Hematopoietic multipotent progenitor cell treated with erythropoietin and hydrocortisone succinate and interleukin-3 and kit ligand, for 15 days (in vitro differentiated cells): ENCODE data around the gene PRIM2.
"Not testable (repeated sequence)": the region's sequence is repeated elsewhere in the genome, so short reads cannot be mapped to it uniquely, and the experiment has no call there.

Source experiments
- DNase-seq: peaks from one replicate; pipeline ENCODE4 v3.0.0-alpha.2; 2015; ENCODE audit warnings: low spot score

The PRIM2 gene

DNA sequence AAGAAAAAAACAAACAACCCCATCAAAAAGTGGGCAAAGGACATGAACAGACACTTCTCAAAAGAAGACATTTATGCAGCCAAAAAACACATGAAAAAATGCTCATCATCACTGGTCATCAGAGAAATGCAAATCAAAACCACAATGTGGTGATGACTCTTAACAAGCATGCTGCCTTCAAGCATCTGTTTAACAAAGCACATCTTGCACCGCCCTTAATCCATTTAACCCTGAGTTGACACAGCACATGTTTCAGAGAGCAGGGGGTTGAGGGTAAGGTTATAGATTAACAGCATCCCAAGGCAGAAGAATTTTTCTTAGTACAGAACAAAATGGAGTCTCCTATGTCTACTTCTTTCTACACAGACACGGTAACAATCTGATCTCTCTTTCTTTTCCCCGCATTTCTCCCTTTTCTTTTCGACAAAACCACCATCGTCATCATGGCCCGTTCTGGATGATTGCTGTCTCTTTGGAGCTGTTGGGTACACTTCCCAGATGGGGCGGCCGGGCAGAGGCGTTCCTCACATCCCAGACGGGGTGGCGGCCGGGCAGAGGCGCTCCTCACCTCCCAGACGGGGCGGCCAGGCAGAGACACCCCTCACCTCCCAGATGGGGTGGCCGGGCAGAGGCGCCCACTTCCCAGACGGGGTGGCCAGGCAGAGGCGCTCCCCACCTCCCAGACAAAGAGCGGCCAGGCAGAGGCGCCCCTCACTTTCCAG, 7.2 kb upstream of the PRIM2 start:
- not testable (repeated sequence) for DNase-seq

DNA sequence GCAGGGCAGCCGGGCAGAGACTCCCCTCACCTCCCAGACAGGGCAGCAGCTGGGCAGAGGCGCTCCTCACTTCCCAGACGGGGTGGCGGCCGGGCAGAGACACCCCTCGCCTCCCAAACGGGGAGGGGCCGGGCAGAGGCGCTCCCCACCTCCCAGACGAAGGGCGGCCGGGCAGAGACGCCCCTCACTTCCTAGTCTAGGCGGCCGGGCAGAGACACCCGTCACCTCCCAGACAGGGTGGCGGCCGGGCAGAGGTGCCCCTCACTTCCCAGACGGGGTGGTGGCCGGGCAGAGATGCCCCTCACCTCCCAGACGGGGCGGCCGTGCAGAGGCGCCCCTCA, 6.6 kb upstream of the PRIM2 start:
- no peak for DNase-seq

DNA sequence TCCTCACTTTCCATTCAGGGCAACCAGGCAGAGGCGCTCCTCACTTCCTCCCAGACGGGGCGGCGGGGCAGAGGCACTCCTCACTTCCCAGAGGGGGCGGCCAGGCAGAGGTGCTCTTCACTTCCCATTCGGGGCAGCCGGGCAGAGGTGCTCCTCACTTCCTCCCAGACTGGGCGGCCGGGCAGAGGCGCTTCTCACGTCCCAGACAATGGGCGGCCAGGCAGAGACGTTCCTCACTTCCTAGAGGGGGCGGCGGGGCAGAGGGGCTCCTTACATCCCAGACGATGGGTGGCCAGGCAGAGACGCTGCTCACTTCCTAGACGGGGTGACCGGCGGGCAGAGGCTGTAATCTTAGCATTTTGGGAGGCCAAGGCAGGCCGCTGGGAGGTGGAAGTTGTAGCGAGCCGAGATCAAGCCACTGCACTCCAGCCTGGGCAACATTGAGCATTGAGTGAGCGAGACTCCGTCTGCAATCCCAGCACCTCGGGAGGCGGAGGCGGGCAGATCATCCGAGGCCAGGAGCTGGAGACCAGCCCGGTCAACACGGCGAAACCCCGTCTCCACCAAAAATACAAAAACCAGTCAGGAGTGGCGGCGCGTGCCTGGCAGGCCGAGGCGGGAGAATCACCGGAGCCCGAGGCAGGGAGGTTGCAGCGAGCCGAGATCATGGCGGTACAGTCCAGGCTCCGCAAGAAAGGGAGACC, 6.0 kb upstream of the PRIM2 start:
- DNase-seq: not testable (repeated sequence)

- DNase-seq: no peak
Measured at GRCh38 chr6:57312004-57312345, 5.5 kb upstream of the PRIM2 start.

- DNase-seq: no peak
Measured at GRCh38 chr6:57313009-57313408, 4.4 kb upstream of the PRIM2 start.

- DNase-seq: no peak
Measured at GRCh38 chr6:57313711-57314471, 3.5 kb upstream of the PRIM2 start.

- no peak for DNase-seq
Measured at GRCh38 chr6:57315111-57315510, 2.3 kb upstream of the PRIM2 start.

DNA sequence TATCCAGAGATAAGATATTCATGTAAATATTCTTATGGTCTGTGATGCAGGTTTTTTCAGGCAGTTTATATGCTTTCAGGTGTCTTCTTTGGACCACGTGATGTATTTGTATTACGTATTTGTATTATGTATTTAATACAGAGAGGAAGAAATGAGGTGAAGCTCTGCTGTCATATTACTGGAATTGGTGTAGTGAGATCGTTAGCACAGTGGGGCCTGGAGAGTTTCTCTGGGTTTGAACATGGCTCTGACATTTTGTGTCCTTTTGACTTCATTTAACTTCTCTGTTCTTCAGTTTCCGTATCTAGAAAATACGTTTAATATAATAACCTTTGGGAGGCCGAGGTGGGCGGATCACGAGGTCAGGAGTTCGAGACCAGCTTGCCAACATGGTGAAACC, 1.6 kb upstream of the PRIM2 start:
- DNase-seq: no peak

DNA sequence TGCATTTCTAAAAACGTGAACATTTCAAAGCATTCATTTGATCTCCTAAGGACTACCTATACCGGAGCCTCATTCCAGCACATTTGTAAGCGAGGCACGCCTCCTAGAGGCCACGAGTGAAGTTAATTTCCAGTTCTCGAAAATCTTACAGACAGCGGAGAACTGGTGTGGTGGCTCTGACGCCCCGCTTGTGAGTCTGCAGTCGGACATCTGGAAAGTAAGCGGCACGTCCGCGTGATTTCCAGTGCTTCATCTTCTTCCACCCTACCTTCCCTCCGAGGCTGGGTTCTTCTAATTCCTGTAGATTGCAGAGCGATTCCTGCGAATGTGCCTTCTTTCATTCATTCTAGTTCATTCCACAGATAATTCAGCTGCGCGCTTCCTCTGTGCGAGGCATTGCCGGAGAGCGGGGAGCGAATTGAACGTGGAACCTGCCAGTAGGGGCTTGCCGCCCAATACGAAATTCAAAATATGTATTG, 810 bp upstream of the PRIM2 start:
- peak; percentile 85 for DNase-seq

GRCh38 chr6:57324538-57324937, 7.1 kb downstream of the PRIM2 start:
- DNase-seq: peak; percentile 39

GRCh38 chr6:57327311-57327710, 9.9 kb downstream of the PRIM2 start:
- no peak for DNase-seq

DNA sequence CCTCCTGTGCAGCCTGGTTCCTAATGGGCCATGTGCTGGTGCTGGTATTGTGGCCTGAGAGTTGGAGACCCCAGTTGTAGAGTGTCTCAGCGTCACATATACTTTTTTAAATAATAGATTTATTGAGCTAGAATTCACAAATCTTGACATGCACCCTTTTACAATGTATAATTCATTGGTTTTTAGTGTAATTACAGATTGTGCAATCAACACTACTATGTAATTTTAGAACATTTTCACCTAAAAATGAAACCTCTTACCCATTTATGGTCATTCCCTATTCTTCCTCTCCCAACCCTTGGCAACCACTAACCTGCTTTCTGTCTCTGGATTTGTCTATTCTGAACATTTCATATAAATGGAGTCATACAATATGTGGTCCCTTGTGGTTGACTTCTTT, 10.6 kb downstream of the PRIM2 start:
- DNase-seq: no peak

DNA sequence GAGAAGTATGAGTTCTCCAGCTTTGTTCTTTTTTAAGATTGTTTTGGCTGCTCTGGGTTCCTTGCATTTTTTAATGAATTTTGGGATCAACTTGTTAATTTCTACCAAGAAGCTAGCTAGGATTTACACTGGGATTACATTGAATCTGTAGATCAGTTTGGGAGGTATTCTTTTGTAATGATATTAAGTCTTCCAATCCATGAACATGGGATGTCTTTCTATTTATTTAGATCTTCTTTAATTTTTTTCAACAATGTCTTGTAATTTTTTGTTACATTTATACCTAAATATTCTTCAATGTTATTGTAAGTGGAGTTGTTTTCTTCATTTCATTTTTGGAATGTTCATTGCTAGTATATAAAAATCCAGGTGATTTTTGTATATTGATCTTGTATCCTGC, 12.5 kb downstream of the PRIM2 start:
- DNase-seq: no peak

GRCh38 chr6:57342148-57342669, 24.8 kb downstream of the PRIM2 start:
- DNase-seq: no peak

GRCh38 chr6:57343342-57343741, 25.9 kb downstream of the PRIM2 start:
- not testable (repeated sequence) for DNase-seq

- not testable (repeated sequence) for DNase-seq
Measured at GRCh38 chr6:57346715-57347114, 29.3 kb downstream of the PRIM2 start.

GRCh38 chr6:57347597-57347996, 30.2 kb downstream of the PRIM2 start:
- not testable (repeated sequence) for DNase-seq

- DNase-seq: not testable (repeated sequence)
Measured at GRCh38 chr6:57350443-57350842, 33.0 kb downstream of the PRIM2 start.

- DNase-seq: not testable (repeated sequence)
Measured at GRCh38 chr6:57352596-57352995, 35.2 kb downstream of the PRIM2 start.

DNA sequence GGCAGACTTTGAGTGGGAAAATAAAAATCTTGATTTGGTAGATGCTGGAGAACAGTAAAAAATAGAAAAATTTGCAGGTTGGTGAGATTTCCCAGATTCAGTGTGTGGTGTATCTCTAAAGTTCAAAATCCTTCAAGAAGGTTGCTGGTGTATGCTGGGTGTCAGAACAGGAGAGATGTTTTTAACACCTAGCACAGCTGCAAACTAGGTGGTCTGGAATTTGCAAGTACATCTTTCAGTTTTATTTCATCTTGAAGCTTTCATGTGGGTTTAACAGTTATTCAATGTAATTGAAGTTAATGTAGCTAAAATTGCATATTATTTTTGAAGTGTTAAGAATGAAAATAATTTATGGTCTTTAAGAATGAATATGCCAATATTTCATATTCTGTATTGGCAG, 40.9 kb downstream of the PRIM2 start:
- DNase-seq: not testable (repeated sequence)

DNA sequence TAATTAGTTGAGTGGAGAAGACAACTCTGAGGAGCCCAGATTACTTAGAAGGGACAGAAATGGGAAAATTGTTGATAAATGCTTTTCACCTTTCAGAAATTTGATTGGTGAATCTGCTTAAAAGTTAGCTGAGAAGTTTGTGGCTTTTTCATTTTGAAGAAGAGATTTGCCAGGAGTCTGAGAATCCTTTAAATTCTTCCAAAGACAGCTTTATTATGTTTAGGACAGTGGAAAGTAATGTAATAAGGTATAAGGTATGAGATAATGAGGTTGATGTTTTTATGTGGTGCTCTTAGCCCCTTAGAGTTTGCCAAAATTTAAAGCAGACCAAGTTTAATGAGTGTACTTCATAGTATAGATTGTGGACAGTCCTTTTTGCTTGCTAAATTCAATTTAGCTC, 42.3 kb downstream of the PRIM2 start:
- not testable (repeated sequence) for DNase-seq

DNA sequence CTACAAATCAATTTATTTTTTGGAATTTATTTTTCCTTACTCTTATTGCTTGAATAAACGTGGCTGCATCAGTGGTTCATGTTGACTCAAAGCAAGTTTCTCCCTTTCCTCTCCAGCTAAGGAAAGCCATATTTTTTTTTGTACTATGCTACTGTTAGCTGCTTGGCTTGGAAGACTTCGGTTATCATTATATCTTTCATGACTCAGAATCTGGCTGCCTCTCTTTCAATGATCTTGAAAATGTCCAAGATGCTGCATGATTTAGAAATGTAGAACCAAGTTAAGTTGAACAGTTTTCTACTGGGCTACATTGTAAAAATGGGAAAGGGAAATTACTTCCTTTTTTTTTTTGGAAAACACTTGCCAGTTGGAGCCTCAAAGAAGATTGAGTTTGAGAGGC, 44.9 kb downstream of the PRIM2 start:
- DNase-seq: not testable (repeated sequence)
